ENCODE measurements around the gene MAPRE3.

Gene MAPRE3

GRCh38 chr2:26985807-26986206 lies 15.4 kb downstream of the MAPRE3 start:
- Histone ChIP-seq H3K36me3 (ENCODE audit: control insufficient read depth, insufficient read depth, low read length) (no peaks in the 10 kb centered on the region), H3K4me3 (ENCODE audit: low read depth, low read length) (no peak overlapping the region), H3K9me3 (ENCODE audit: control insufficient read depth, insufficient read depth, low read length) (no peaks in the 10 kb centered on the region), H3K27me3 (ENCODE audit: control insufficient read depth, insufficient read depth, low read length) (no peaks in the 10 kb centered on the region), H3K27ac (ENCODE audit: low read depth, low read length) (no peak overlapping the region), H3K4me1 (ENCODE audit: control insufficient read depth, insufficient read depth, low read length) (no peaks in the 10 kb centered on the region), H3K9ac (ENCODE audit: low read depth, low read length) (no peak overlapping the region)

DNA sequence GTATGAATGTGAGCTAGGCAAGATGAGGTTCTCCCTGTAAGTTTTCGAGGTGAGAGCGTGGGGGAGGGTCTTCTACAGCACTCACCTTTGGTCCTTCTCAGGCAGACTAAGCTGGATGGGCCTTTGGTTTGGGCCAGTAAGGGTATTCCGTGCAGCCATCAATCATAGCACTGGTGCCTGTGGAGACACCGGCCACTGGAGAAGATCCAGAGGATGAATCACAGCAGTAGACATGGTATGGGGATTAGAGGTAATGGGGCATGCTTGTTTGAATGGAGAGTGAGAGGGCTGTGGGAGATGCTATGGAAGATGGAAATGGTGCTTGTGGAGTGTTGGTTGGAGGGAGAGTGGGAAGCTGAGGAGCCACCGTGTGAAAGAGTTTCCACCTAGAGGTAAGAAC lies 16.1 kb downstream of the MAPRE3 start:
- Histone ChIP-seq H3K27me3 (ENCODE audit: control insufficient read depth, insufficient read depth, low read length) (no peaks in the 10 kb centered on the region), H3K9me3 (ENCODE audit: control insufficient read depth, insufficient read depth, low read length) (no peaks in the 10 kb centered on the region), H3K4me1 (ENCODE audit: control insufficient read depth, insufficient read depth, low read length) (no peaks in the 10 kb centered on the region), H3K4me3 (ENCODE audit: low read depth, low read length) (no peak overlapping the region), H3K36me3 (ENCODE audit: control insufficient read depth, insufficient read depth, low read length) (no peaks in the 10 kb centered on the region), H3K27ac (ENCODE audit: low read depth, low read length) (no peak overlapping the region), H3K9ac (ENCODE audit: low read depth, low read length) (no peak overlapping the region)

- Histone ChIP-seq H3K4me3 (ENCODE audit: low read depth, low read length) (no peak overlapping the region), H3K27ac (ENCODE audit: low read depth, low read length) (no peak overlapping the region), H3K9ac (ENCODE audit: low read depth, low read length) (no peak overlapping the region), H3K9me3 (ENCODE audit: control insufficient read depth, insufficient read depth, low read length) (no peaks in the 10 kb centered on the region), H3K4me1 (ENCODE audit: control insufficient read depth, insufficient read depth, low read length) (no peaks in the 10 kb centered on the region), H3K27me3 (ENCODE audit: control insufficient read depth, insufficient read depth, low read length) (no peaks in the 10 kb centered on the region), H3K36me3 (ENCODE audit: control insufficient read depth, insufficient read depth, low read length) (no peaks in the 10 kb centered on the region)
Observed at GRCh38 chr2:26988058-26988860, 17.8 kb downstream of the MAPRE3 start.

- no peak overlapping the region for H3K27ac ChIP-seq (ENCODE audit: low read depth, low read length)
- H3K4me3 ChIP-seq (ENCODE audit: low read depth, low read length), result no peak overlapping the region
- no peaks in the 10 kb centered on the region for H3K9me3 ChIP-seq (ENCODE audit: control insufficient read depth, insufficient read depth, low read length)
- no peaks in the 10 kb centered on the region for H3K36me3 ChIP-seq (ENCODE audit: control insufficient read depth, insufficient read depth, low read length)
- no peaks in the 10 kb centered on the region for H3K4me1 ChIP-seq (ENCODE audit: control insufficient read depth, insufficient read depth, low read length)
- no peaks in the 10 kb centered on the region for H3K27me3 ChIP-seq (ENCODE audit: control insufficient read depth, insufficient read depth, low read length)
- H3K9ac ChIP-seq (ENCODE audit: low read depth, low read length), result no peak overlapping the region
Observed at GRCh38 chr2:26989156-26989555, 18.7 kb downstream of the MAPRE3 start.

- no peaks in the 10 kb centered on the region for H3K36me3 ChIP-seq (ENCODE audit: control insufficient read depth, insufficient read depth, low read length)
- H3K27ac ChIP-seq (ENCODE audit: low read depth, low read length), result no peak overlapping the region
- H3K27me3 ChIP-seq (ENCODE audit: control insufficient read depth, insufficient read depth, low read length), result no peaks in the 10 kb centered on the region
- no peaks in the 10 kb centered on the region for H3K4me1 ChIP-seq (ENCODE audit: control insufficient read depth, insufficient read depth, low read length)
- H3K4me3 ChIP-seq (ENCODE audit: low read depth, low read length), result no peak overlapping the region
- H3K9ac ChIP-seq (ENCODE audit: low read depth, low read length), result no peak overlapping the region
- no peaks in the 10 kb centered on the region for H3K9me3 ChIP-seq (ENCODE audit: control insufficient read depth, insufficient read depth, low read length)
Observed at GRCh38 chr2:26991717-26992116, 21.3 kb downstream of the MAPRE3 start.

DNA sequence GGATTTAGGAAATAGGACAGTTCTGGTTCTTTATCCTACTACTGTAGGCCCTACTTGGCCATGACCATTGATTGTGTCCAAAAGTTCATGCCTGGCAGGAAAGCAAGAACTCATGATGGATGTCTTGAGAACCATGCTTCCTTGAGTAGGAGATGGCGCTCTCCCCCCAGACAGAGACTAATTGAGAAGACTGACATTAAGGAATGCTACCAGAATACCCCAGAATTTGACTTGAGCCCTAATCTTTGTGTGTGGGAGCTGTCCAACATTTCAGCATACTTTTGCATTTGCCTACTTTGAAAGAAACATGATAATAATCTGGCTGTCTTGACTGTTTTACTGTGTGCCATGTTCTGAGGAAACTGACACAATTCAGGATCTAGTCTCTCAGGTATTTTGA lies 23.3 kb downstream of the MAPRE3 start:
- H3K36me3 ChIP-seq (ENCODE audit: control insufficient read depth, insufficient read depth, low read length), result no peaks in the 10 kb centered on the region
- H3K27ac ChIP-seq (ENCODE audit: low read depth, low read length), result no peak overlapping the region
- no peak overlapping the region for H3K9ac ChIP-seq (ENCODE audit: low read depth, low read length)
- no peak overlapping the region for H3K4me3 ChIP-seq (ENCODE audit: low read depth, low read length)
- H3K4me1 ChIP-seq (ENCODE audit: control insufficient read depth, insufficient read depth, low read length), result no peaks in the 10 kb centered on the region
- H3K9me3 ChIP-seq (ENCODE audit: control insufficient read depth, insufficient read depth, low read length), result no peaks in the 10 kb centered on the region
- no peaks in the 10 kb centered on the region; the same call in 1 of the 2 replicates for H3K27me3 ChIP-seq (ENCODE audit: control insufficient read depth, insufficient read depth, low read length)

DNA sequence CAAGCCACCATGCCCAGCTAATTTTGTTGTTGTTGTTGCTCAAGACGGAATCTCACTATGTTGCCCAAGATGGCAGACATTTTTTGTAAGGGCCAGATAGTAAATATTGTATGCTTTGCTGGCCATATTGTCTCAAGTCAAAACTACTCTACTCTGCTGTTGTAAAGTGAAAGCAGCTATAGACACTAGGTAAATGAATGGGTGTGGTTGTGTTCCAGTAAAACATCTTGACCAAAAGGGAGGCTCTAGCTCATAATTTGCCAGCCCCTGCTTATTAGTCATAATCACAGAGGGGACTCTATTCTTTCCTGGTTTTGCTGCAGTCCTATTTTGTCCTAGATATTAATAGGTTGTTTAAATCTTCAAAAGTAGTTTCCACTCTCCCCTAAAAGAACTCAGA lies 24.5 kb downstream of the MAPRE3 start:
- H3K27me3 ChIP-seq (ENCODE audit: control insufficient read depth, insufficient read depth, low read length), result no peaks in the 10 kb centered on the region; the same call in 1 of the 2 replicates
- H3K27ac ChIP-seq (ENCODE audit: low read depth, low read length), result no peak overlapping the region
- H3K36me3 ChIP-seq (ENCODE audit: control insufficient read depth, insufficient read depth, low read length), result no peaks in the 10 kb centered on the region
- H3K4me3 ChIP-seq (ENCODE audit: low read depth, low read length), result no peak overlapping the region
- no peak overlapping the region for H3K9ac ChIP-seq (ENCODE audit: low read depth, low read length)
- no peaks in the 10 kb centered on the region for H3K4me1 ChIP-seq (ENCODE audit: control insufficient read depth, insufficient read depth, low read length)
- no peaks in the 10 kb centered on the region for H3K9me3 ChIP-seq (ENCODE audit: control insufficient read depth, insufficient read depth, low read length)

- Histone ChIP-seq H3K9ac (ENCODE audit: low read depth, low read length) (no peak overlapping the region), H3K27ac (ENCODE audit: low read depth, low read length) (no peak overlapping the region), H3K4me3 (ENCODE audit: low read depth, low read length) (no peak overlapping the region), H3K36me3 (ENCODE audit: control insufficient read depth, insufficient read depth, low read length) (no peaks in the 10 kb centered on the region), H3K27me3 (ENCODE audit: control insufficient read depth, insufficient read depth, low read length) (no peaks in the 10 kb centered on the region; the same call in 1 of the 2 replicates), H3K4me1 (ENCODE audit: control insufficient read depth, insufficient read depth, low read length) (no peaks in the 10 kb centered on the region), H3K9me3 (ENCODE audit: control insufficient read depth, insufficient read depth, low read length) (no peaks in the 10 kb centered on the region)
Observed at GRCh38 chr2:26997394-26997793, 27.0 kb downstream of the MAPRE3 start.

DNA sequence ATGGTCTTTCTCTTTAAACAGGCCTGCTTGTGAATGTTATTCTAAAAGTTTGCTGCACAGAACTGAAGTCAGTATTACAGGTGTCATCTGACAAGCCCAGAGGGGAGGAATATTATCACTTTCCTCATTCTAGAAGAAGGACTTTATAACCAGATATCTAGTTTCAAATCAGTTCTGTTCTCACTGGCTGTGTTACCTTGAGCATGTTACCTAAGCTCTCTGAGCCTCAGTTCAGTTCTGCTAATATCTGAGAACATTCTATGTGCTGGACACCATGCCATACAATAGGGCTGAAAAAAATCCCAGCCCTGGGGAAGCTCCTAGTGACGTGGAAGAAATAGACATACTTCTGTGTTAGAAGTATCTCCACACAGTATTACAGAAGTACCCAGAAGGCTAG lies 27.9 kb downstream of the MAPRE3 start:
- Histone ChIP-seq H3K36me3 (ENCODE audit: control insufficient read depth, insufficient read depth, low read length) (no peaks in the 10 kb centered on the region), H3K27me3 (ENCODE audit: control insufficient read depth, insufficient read depth, low read length) (no peaks in the 10 kb centered on the region; the same call in 1 of the 2 replicates), H3K4me1 (ENCODE audit: control insufficient read depth, insufficient read depth, low read length) (no peaks in the 10 kb centered on the region), H3K27ac (ENCODE audit: low read depth, low read length) (no peak overlapping the region), H3K9me3 (ENCODE audit: control insufficient read depth, insufficient read depth, low read length) (no peaks in the 10 kb centered on the region), H3K9ac (ENCODE audit: low read depth, low read length) (no peak overlapping the region), H3K4me3 (ENCODE audit: low read depth, low read length) (no peak overlapping the region)

DNA sequence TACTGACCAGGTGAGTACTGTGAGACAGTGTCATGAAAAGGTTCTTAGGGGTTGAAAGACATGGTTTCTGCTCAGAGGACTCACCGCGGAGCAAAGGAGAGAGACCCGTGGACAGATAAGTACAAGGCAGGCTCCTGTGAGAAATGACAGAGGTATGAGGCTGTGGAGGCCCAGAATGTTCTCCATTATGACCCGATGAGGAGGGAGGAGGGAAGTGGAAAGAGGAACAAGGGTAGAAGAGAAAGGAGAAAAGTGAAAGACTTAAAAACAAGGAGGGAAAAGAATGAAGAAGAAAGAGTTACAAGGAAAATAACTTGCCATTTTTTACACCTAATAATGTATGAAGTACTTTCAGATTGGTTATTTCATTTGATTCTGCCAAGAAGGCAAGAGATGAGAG lies 29.8 kb downstream of the MAPRE3 start:
- no peak overlapping the region for H3K4me3 ChIP-seq (ENCODE audit: low read depth, low read length)
- H3K9me3 ChIP-seq (ENCODE audit: control insufficient read depth, insufficient read depth, low read length), result no peaks in the 10 kb centered on the region
- no peaks in the 10 kb centered on the region; the same call in 1 of the 2 replicates for H3K27me3 ChIP-seq (ENCODE audit: control insufficient read depth, insufficient read depth, low read length)
- H3K9ac ChIP-seq (ENCODE audit: low read depth, low read length), result no peak overlapping the region
- H3K27ac ChIP-seq (ENCODE audit: low read depth, low read length), result no peak overlapping the region
- no peaks in the 10 kb centered on the region for H3K36me3 ChIP-seq (ENCODE audit: control insufficient read depth, insufficient read depth, low read length)
- H3K4me1 ChIP-seq (ENCODE audit: control insufficient read depth, insufficient read depth, low read length), result no peaks in the 10 kb centered on the region

GRCh38 chr2:27000995-27001394 lies 30.6 kb downstream of the MAPRE3 start:
- H3K4me1 ChIP-seq (ENCODE audit: control insufficient read depth, insufficient read depth, low read length), result no peaks in the 10 kb centered on the region
- H3K4me3 ChIP-seq (ENCODE audit: low read depth, low read length), result no peak overlapping the region
- H3K36me3 ChIP-seq (ENCODE audit: control insufficient read depth, insufficient read depth, low read length), result no peaks in the 10 kb centered on the region

More at GRCh38 chr2:27000995-27001394, 30.6 kb downstream of the MAPRE3 start:
- Histone ChIP-seq H3K27ac (ENCODE audit: low read depth, low read length) (no peak overlapping the region), H3K27me3 (ENCODE audit: control insufficient read depth, insufficient read depth, low read length) (no peaks in the 10 kb centered on the region; the same call in 1 of the 2 replicates), H3K9me3 (ENCODE audit: control insufficient read depth, insufficient read depth, low read length) (no peaks in the 10 kb centered on the region), H3K9ac (ENCODE audit: low read depth, low read length) (no peak overlapping the region)
